CD4-positive, alpha-beta T cell treated with Interleukin-4 for 4 hours (primary cell): Measurements from ENCODE around the gene DNHD1.
"Not testable (repeated sequence)": the region's sequence is repeated elsewhere in the genome, so short reads cannot be mapped to it uniquely, and the experiment has no call there.

Experiments
- DNase-seq: peaks from one replicate; pipeline ENCODE4 v3.0.0-alpha.2; 2020

The DNHD1 gene

GRCh38 chr11:6481924-6482275 lies 15.2 kb upstream of the DNHD1 start:
- no peak for DNase-seq

- DNase-seq, result no peak
These were observed 14.6 kb upstream of the DNHD1 start for GRCh38 chr11:6482441-6482840.

GRCh38 chr11:6483015-6483414 lies 14.1 kb upstream of the DNHD1 start:
- DNase-seq, result no peak

GRCh38 chr11:6485661-6486060 lies 11.4 kb upstream of the DNHD1 start:
- DNase-seq, result no peak

- DNase-seq, result no peak
These were observed 10.8 kb upstream of the DNHD1 start for GRCh38 chr11:6486256-6486655.

- no peak for DNase-seq
These were observed 10.1 kb upstream of the DNHD1 start for GRCh38 chr11:6486938-6487337.

GRCh38 chr11:6488342-6488741 lies 8.7 kb upstream of the DNHD1 start:
- no peak for DNase-seq

GRCh38 chr11:6488821-6489220 lies 8.3 kb upstream of the DNHD1 start:
- no peak for DNase-seq

GRCh38 chr11:6489306-6489705 lies 7.8 kb upstream of the DNHD1 start:
- no peak for DNase-seq

- DNase-seq, result no peak
These were observed 1.0 kb downstream of the DNHD1 start for GRCh38 chr11:6498121-6498520.

GRCh38 chr11:6498544-6498943 lies 1.5 kb downstream of the DNHD1 start:
- no peak for DNase-seq

- no peak for DNase-seq
These were observed 5.3 kb downstream of the DNHD1 start for GRCh38 chr11:6502382-6502781.

GRCh38 chr11:6504166-6504565 lies 7.1 kb downstream of the DNHD1 start:
- DNase-seq, result no peak

GRCh38 chr11:6505577-6506240 lies 8.6 kb downstream of the DNHD1 start:
- DNase-seq, result peak; percentile 47

GRCh38 chr11:6516865-6517264 lies 19.8 kb downstream of the DNHD1 start:
- no peak for DNase-seq

- DNase-seq, result no peak
These were observed 23.2 kb downstream of the DNHD1 start for GRCh38 chr11:6520265-6520664.

- not testable (repeated sequence) for DNase-seq
These were observed 24.9 kb downstream of the DNHD1 start for GRCh38 chr11:6521946-6522345.

GRCh38 chr11:6523253-6523652 lies 26.2 kb downstream of the DNHD1 start:
- DNase-seq, result no peak

GRCh38 chr11:6526411-6527135 lies 29.5 kb downstream of the DNHD1 start:
- no peak for DNase-seq

- no peak for DNase-seq
These were observed 32.2 kb downstream of the DNHD1 start for GRCh38 chr11:6529266-6529665.

GRCh38 chr11:6530848-6531247 lies 33.8 kb downstream of the DNHD1 start:
- no peak for DNase-seq

- peak; percentile 42 for DNase-seq
These were observed 34.2 kb downstream of the DNHD1 start for GRCh38 chr11:6531267-6531752.

- DNase-seq, result no peak
These were observed 41.4 kb downstream of the DNHD1 start for GRCh38 chr11:6538456-6538855.

GRCh38 chr11:6538945-6539344 lies 41.9 kb downstream of the DNHD1 start:
- DNase-seq, result no peak
